ENCODE measurements around the gene ASB1. TPM values are rescaled to one million over a fixed set of nuclear protein-coding genes. Genes with fewer than 3 reads are reported as not detected.
A peak's percentile ranks its signal among the peaks of the same experiment; 100 is the strongest.

Gene ASB1
- total and polyA plus RNA-seq, 2 of the 13 experiments (the other 11 are each of a cell fraction or from before 2014, with no cell fraction given): 48.6 to 49.2 TPM

DNA sequence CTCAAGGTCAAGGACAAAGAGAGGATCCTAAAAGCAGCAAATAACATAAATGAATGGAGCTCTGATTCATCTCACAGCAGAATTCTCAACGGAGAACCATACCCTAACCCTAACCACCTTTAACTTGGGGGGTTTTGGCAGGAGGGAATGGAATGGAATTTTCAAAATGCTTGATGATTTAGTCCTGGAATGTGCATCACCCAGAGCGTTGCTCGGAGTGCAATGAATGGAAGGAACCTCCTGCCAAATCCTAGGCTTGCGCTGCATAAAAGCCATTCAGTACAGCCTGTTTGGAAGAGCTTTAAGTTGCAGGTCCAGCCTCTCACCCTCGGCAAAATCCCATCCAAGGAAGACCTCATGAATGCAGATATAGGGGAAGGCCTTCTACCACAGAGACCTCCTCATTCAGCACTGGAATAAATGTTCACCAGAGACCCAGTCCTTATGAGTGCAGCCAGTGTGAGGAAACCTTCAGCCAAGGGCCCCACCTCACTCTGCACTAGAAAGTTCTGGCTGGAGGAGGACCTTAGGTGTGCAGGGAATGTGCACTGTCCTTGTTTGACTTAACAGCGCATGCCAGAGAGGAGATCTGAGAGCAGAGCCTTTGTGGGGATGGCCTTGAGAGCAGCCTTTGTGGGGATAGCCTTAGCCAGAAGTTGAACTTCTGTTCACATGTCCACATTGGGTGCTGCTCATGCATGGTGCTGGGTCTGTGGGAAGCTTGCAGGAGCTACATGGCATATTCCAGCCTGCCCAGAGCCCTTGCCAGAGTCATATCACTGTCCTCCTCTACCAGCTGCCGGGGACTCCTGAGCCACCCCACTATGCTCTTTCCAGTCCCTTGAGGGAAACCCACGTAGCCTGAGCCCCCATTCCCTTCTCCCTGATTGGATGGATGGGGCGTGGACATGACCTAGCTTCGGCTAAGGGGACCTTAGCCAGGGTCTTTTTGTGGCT, 30.5 kb downstream of the ASB1 start (continued):
- TF ChIP-seq, protein P1, sequence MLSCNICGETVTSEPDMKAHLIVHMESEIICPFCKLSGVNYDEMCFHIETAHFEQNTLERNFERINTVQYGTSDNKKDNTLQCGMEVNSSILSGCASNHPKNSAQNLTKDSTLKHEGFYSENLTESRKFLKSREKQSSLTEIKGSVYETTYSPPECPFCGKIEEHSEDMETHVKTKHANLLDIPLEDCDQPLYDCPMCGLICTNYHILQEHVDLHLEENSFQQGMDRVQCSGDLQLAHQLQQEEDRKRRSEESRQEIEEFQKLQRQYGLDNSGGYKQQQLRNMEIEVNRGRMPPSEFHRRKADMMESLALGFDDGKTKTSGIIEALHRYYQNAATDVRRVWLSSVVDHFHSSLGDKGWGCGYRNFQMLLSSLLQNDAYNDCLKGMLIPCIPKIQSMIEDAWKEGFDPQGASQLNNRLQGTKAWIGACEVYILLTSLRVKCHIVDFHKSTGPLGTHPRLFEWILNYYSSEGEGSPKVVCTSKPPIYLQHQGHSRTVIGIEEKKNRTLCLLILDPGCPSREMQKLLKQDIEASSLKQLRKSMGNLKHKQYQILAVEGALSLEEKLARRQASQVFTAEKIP (CRISPR knock-in tag; IDR thresholded peaks at IDR 0.05; ENCODE audit: borderline replicate concordance): no peak
- TF ChIP-seq ZNF430 (CRISPR knock-in tag; IDR thresholded peaks at IDR 0.05) (0 out of 2 replicates have a peak, but pooled peaks have one; percentile 22), CHCHD3 (CRISPR knock-in tag; IDR thresholded peaks at IDR 0.05) (no peak), PTBP1 (IDR thresholded peaks at IDR 0.05; ENCODE audit: low read depth, low read length, poor library complexity, severe bottlenecking) (no peak), FIP1L1 (IDR thresholded peaks at IDR 0.05; ENCODE audit: borderline replicate concordance, insufficient read depth, low read depth, low read length) (no peak), ISX (CRISPR knock-in tag; conservative IDR thresholded peaks at IDR 0.05) (no peak), ZNF7 (CRISPR knock-in tag; IDR thresholded peaks at IDR 0.05) (no peak; the same call in 1 of the 2 replicates), SNAPC2 (CRISPR knock-in tag; IDR thresholded peaks at IDR 0.05) (0 out of 2 replicates have a peak, but pooled peaks have one; percentile 62), ARNT2 (CRISPR knock-in tag; IDR thresholded peaks at IDR 0.05; ENCODE audit: low read depth) (no peak), ZNF501 (CRISPR knock-in tag; IDR thresholded peaks at IDR 0.05) (peak; percentile 82)
- TF ChIP-seq, protein P2, sequence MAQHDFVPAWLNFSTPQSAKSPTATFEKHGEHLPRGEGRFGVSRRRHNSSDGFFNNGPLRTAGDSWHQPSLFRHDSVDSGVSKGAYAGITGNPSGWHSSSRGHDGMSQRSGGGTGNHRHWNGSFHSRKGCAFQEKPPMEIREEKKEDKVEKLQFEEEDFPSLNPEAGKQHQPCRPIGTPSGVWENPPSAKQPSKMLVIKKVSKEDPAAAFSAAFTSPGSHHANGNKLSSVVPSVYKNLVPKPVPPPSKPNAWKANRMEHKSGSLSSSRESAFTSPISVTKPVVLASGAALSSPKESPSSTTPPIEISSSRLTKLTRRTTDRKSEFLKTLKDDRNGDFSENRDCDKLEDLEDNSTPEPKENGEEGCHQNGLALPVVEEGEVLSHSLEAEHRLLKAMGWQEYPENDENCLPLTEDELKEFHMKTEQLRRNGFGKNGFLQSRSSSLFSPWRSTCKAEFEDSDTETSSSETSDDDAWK (CRISPR knock-in tag; IDR thresholded peaks at IDR 0.05): no peak
- TF ChIP-seq, protein P3, sequence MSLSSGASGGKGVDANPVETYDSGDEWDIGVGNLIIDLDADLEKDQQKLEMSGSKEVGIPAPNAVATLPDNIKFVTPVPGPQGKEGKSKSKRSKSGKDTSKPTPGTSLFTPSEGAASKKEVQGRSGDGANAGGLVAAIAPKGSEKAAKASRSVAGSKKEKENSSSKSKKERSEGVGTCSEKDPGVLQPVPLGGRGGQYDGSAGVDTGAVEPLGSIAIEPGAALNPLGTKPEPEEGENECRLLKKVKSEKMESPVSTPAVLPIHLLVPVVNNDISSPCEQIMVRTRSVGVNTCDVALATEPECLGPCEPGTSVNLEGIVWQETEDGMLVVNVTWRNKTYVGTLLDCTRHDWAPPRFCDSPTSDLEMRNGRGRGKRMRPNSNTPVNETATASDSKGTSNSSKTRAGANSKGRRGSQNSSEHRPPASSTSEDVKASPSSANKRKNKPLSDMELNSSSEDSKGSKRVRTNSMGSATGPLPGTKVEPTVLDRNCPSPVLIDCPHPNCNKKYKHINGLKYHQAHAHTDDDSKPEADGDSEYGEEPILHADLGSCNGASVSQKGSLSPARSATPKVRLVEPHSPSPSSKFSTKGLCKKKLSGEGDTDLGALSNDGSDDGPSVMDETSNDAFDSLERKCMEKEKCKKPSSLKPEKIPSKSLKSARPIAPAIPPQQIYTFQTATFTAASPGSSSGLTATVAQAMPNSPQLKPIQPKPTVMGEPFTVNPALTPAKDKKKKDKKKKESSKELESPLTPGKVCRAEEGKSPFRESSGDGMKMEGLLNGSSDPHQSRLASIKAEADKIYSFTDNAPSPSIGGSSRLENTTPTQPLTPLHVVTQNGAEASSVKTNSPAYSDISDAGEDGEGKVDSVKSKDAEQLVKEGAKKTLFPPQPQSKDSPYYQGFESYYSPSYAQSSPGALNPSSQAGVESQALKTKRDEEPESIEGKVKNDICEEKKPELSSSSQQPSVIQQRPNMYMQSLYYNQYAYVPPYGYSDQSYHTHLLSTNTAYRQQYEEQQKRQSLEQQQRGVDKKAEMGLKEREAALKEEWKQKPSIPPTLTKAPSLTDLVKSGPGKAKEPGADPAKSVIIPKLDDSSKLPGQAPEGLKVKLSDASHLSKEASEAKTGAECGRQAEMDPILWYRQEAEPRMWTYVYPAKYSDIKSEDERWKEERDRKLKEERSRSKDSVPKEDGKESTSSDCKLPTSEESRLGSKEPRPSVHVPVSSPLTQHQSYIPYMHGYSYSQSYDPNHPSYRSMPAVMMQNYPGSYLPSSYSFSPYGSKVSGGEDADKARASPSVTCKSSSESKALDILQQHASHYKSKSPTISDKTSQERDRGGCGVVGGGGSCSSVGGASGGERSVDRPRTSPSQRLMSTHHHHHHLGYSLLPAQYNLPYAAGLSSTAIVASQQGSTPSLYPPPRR (CRISPR knock-in tag; IDR thresholded peaks at IDR 0.05; ENCODE audit: borderline replicate concordance): peak; percentile 32; the same call in 1 of the 2 replicates
- TF ChIP-seq, protein P4, sequence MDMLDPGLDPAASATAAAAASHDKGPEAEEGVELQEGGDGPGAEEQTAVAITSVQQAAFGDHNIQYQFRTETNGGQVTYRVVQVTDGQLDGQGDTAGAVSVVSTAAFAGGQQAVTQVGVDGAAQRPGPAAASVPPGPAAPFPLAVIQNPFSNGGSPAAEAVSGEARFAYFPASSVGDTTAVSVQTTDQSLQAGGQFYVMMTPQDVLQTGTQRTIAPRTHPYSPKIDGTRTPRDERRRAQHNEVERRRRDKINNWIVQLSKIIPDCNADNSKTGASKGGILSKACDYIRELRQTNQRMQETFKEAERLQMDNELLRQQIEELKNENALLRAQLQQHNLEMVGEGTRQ (IDR thresholded peaks at IDR 0.05; ENCODE audit: low read depth, low read length): no peak; the same call in 1 of the 2 replicates
- TF ChIP-seq, protein P4 (CRISPR knock-in tag; IDR thresholded peaks at IDR 0.05; ENCODE audit: borderline replicate concordance): no peak
- TF ChIP-seq, protein P5, sequence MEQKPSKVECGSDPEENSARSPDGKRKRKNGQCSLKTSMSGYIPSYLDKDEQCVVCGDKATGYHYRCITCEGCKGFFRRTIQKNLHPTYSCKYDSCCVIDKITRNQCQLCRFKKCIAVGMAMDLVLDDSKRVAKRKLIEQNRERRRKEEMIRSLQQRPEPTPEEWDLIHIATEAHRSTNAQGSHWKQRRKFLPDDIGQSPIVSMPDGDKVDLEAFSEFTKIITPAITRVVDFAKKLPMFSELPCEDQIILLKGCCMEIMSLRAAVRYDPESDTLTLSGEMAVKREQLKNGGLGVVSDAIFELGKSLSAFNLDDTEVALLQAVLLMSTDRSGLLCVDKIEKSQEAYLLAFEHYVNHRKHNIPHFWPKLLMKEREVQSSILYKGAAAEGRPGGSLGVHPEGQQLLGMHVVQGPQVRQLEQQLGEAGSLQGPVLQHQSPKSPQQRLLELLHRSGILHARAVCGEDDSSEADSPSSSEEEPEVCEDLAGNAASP (CRISPR knock-in tag; IDR thresholded peaks at IDR 0.05; ENCODE audit: borderline replicate concordance): peak; percentile 99

Measured in HepG2 (cell line).